ENCODE results near the gene CPSF3.

Gene CPSF3

DNA sequence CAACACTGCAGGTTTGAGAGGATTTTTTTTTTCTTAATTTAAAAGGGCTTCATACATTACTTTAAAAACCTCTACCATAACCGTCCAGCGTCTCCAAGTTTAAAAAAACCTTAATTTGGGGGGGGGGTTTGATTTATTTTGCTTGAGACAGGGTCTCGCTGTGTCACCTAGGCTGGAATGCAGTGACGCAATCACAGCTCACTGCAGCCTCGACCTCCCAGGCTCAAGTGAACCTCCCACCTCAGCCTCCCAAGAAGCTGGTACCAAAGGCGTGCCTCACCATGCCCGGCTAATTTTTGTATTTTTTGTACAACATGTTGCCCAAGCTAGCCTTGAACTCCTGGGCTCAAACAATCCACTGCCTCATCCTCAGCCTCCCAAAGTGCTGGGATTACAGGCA, 95.3 kb downstream of the CPSF3 start:
- H3K9ac ChIP-seq (ENCODE audit: low read length) = no peak overlapping the region
- H3K27me3 ChIP-seq (ENCODE audit: control insufficient read depth, insufficient read depth, low read length) = no peaks in the 10 kb centered on the region
- H3K4me1 ChIP-seq (ENCODE audit: control insufficient read depth, insufficient read depth, low read length) = no peaks in the 10 kb centered on the region
- peaks cover 23% of the 10 kb centered on the region for H3K36me3 ChIP-seq (ENCODE audit: control insufficient read depth, insufficient read depth, low read length)
- H3K4me3 ChIP-seq (ENCODE audit: low read length) = no peak overlapping the region
- H3K27ac ChIP-seq (ENCODE audit: low read depth, low read length) = no peak overlapping the region

GRCh38 chr2:9519250-9519649, 95.8 kb downstream of the CPSF3 start:
- Histone ChIP-seq H3K36me3 (ENCODE audit: control insufficient read depth, insufficient read depth, low read length) (peaks cover 22% of the 10 kb centered on the region), H3K27ac (ENCODE audit: low read depth, low read length) (no peak overlapping the region), H3K9ac (ENCODE audit: low read length) (no peak overlapping the region), H3K4me3 (ENCODE audit: low read length) (no peak overlapping the region), H3K27me3 (ENCODE audit: control insufficient read depth, insufficient read depth, low read length) (no peaks in the 10 kb centered on the region), H3K4me1 (ENCODE audit: control insufficient read depth, insufficient read depth, low read length) (no peaks in the 10 kb centered on the region)
